Loucy (cell line): Measurements from ENCODE around the gene APIP.

Experiments
- H2AFZ ChIP-seq: fragments of 200-600 bp; sonication (generic); 2 replicates; pipeline ENCODE4 v1.6.0; 2016; ENCODE audit warnings: antibody characterized with exemption, mild to moderate bottlenecking, low read length, moderate library complexity
- H3F3A ChIP-seq: fragments of 200-600 bp; 2 replicates; pipeline ENCODE4 v1.6.0; 2016; ENCODE audit warnings: antibody characterized with exemption, low read depth, mild to moderate bottlenecking
- H3K27me3 ChIP-seq: fragments of 200-600 bp; sonication (generic); 2 replicates; pipeline ENCODE4 v1.6.1; 2014; ENCODE audit warnings: low read length, mild to moderate bottlenecking; ENCODE audit not compliant: insufficient read depth, poor library complexity, severe bottlenecking
- H3K36me3 ChIP-seq: fragments of 200-600 bp; sonication (generic); 2 replicates; pipeline ENCODE4 v1.6.1; 2016; ENCODE audit warnings: low read length; ENCODE audit not compliant: insufficient read depth
- H3K4me1 ChIP-seq: fragments of 200-600 bp; sonication (generic); 2 replicates; pipeline ENCODE4 v1.5.1; 2014; ENCODE audit warnings: low read length, mild to moderate bottlenecking; ENCODE audit not compliant: insufficient read depth, poor library complexity, severe bottlenecking
- H3K4me2 ChIP-seq: fragments of 200-600 bp; sonication (generic); 2 replicates; pipeline ENCODE4 v1.6.0; 2014; ENCODE audit warnings: antibody characterized with exemption, low read length, low read depth, mild to moderate bottlenecking; ENCODE audit not compliant: poor library complexity, severe bottlenecking
- H3K4me3 ChIP-seq: fragments of 200-600 bp; sonication (generic); 2 replicates; pipeline ENCODE4 v1.5.1; 2014; ENCODE audit warnings: low read length, mild to moderate bottlenecking, mixed read lengths; ENCODE audit not compliant: poor library complexity, severe bottlenecking
- H3K79me2 ChIP-seq: fragments of 200-600 bp; sonication (generic); 2 replicates; pipeline ENCODE4 v1.6.1; 2014; ENCODE audit warnings: low read length; ENCODE audit not compliant: insufficient read depth
- H3K9ac ChIP-seq: fragments of 200-600 bp; sonication (generic); 2 replicates; pipeline ENCODE4 v1.6.0; 2014; ENCODE audit warnings: mild to moderate bottlenecking, low read depth, low read length, moderate library complexity; ENCODE audit not compliant: poor library complexity, severe bottlenecking
- H3K9me2 ChIP-seq: fragments of 200-600 bp; sonication (generic); replicated peaks from 2 replicates; pipeline ENCODE4 v1.6.1; 2016; ENCODE audit warnings: low read depth, low read length, mixed read lengths
- H3K9me3 ChIP-seq: fragments of 200-600 bp; sonication (generic); 2 replicates; pipeline ENCODE4 v1.6.1; 2014; ENCODE audit warnings: mild to moderate bottlenecking, antibody characterized with exemption, low read length, low read depth; ENCODE audit not compliant: insufficient read depth
- H4K20me1 ChIP-seq: fragments of 200-600 bp; sonication (generic); 2 replicates; pipeline ENCODE4 v1.6.0; 2014; ENCODE audit warnings: antibody characterized with exemption, low read length, mild to moderate bottlenecking; ENCODE audit not compliant: insufficient read depth, poor library complexity, severe bottlenecking
- CTCF ChIP-seq: fragments of 200-600 bp; sonication (generic); conservative IDR thresholded peaks from 2 replicates; pipeline ENCODE4 v1.5.1; 2014; ENCODE audit warnings: mild to moderate bottlenecking, antibody characterized with exemption, low read length
- EZH2phosphoT487 ChIP-seq: fragments of 200-600 bp; IDR thresholded peaks from 2 replicates; pipeline ENCODE4 v1.6.1; 2018; ENCODE audit warnings: antibody characterized with exemption, mild to moderate bottlenecking, moderate library complexity, borderline replicate concordance

The APIP gene

DNA sequence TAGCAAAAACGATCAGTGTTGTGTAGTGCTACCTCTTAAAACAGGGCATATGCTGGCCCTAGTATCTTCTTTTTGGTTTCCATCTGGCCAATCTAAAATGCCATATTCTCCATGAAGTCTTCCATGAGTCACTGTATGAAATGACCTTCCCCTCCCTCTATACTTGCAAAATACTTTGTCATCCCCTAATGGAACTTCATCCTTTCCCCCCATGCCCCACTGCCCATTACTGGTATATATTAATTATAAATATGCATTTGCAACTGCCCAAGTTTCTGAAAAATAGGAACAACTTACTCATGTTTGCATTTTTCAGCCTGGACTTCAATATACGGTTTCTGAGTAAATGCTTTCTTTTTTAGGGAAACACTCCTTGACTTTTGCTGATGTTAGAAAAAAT is 4.5 kb downstream of the APIP start:
- no peaks in the 10 kb centered on the region for H3K27me3 ChIP-seq
- no peaks in the 10 kb centered on the region for H3K9me2 ChIP-seq
- peaks cover 9% of the 10 kb centered on the region for H4K20me1 ChIP-seq
- peaks cover 74% of the 10 kb centered on the region for H3K79me2 ChIP-seq
- peaks cover 60% of the 10 kb centered on the region for H3K4me1 ChIP-seq
- H3K36me3 ChIP-seq, result no peaks in the 10 kb centered on the region
- TF ChIP-seq CTCF, result no peak
- no peak for TF ChIP-seq EZH2phosphoT487
- H3K4me3 ChIP-seq, result no peak overlapping the region
- H3K4me2 ChIP-seq, result peak overlapping the region; percentile 24
- H2AFZ ChIP-seq, result no peak overlapping the region
- no peaks in the 10 kb centered on the region for H3F3A ChIP-seq
- no peak overlapping the region for H3K9ac ChIP-seq
- H3K9me3 ChIP-seq, result no peaks in the 10 kb centered on the region

DNA sequence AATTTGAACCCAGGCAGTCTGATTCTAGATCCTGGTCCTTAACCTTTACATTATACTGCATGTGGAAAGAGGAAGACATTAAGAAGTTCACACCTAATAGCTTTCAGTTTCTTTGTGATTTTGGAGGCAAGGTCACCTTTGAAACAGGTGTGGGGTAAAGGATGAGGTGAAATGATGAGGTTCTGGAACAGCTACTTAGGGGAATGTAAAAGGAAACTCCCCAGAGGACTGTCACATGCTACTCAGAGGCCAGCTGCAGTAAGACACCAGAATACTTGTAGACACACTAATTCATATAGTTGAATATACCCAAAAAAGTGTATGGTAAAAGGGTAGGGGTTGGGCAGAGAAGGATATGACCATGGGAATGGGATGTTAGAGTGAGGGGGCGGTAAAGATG is 5.4 kb downstream of the APIP start:
- no peak overlapping the region for H2AFZ ChIP-seq
- peaks cover 71% of the 10 kb centered on the region for H3K79me2 ChIP-seq
- no peaks in the 10 kb centered on the region for H3K36me3 ChIP-seq
- H3F3A ChIP-seq, result no peaks in the 10 kb centered on the region
- no peaks in the 10 kb centered on the region for H3K9me2 ChIP-seq
- no peak overlapping the region for H3K9ac ChIP-seq
- no peak overlapping the region for H3K4me3 ChIP-seq
- peaks cover 9% of the 10 kb centered on the region for H4K20me1 ChIP-seq
- TF ChIP-seq EZH2phosphoT487 (no peak), CTCF (no peak)
- peak overlapping the region; percentile 39 for H3K4me2 ChIP-seq
- H3K4me1 ChIP-seq, result peaks cover 60% of the 10 kb centered on the region
- no peaks in the 10 kb centered on the region for H3K27me3 ChIP-seq
- H3K9me3 ChIP-seq, result no peaks in the 10 kb centered on the region

GRCh38 chr11:34909955-34910354 is 6.2 kb downstream of the APIP start:
- Histone ChIP-seq H3K4me1 (peaks cover 54% of the 10 kb centered on the region), H3K9me2 (no peaks in the 10 kb centered on the region), H3K79me2 (peaks cover 62% of the 10 kb centered on the region), H3K4me2 (peak overlapping the region; percentile 39), H4K20me1 (peaks cover 5% of the 10 kb centered on the region), H2AFZ (no peak overlapping the region), H3K27me3 (no peaks in the 10 kb centered on the region), H3K36me3 (no peaks in the 10 kb centered on the region), H3K4me3 (no peak overlapping the region), H3F3A (no peaks in the 10 kb centered on the region), H3K9ac (no peak overlapping the region), H3K9me3 (no peaks in the 10 kb centered on the region)
- TF ChIP-seq EZH2phosphoT487, result no peak
- no peak for TF ChIP-seq CTCF
